Aorta (tissue), 5 donors: ENCODE measurements around the gene SPOCK2. TPM values are rescaled to one million over a fixed set of nuclear protein-coding genes. Genes with fewer than 3 reads are reported as not detected.

ENCODE experiments used
- ATAC-seq: fragments of 200-7000 bp; cut with Tn5 transposase; one replicate; pipeline ENCODE4 v1.9.1; 2022; ENCODE audit warnings: moderate library complexity; ENCODE audit not compliant: low FRiP score
- DNase-seq, 2 donors: peaks; one replicate each; pipeline ENCODE4 v3.0.0-alpha.2; 2020
- H3K27ac ChIP-seq, 2 donors: one replicate each; pipeline ENCODE4 v1.5.1; 2013; ENCODE audit warnings: low read length in 2 of 2, mild to moderate bottlenecking in 2 of 2, moderate library complexity in 2 of 2, control low read depth in 1 of 2, inconsistent platforms in 1 of 2, low read depth in 1 of 2
- H3K27me3 ChIP-seq, 2 donors: one replicate each; pipeline ENCODE4 v1.6.1; 2013; ENCODE audit warnings: control low read depth in 1 of 2, low read length in 1 of 2, mild to moderate bottlenecking in 1 of 2, moderate library complexity in 1 of 2; ENCODE audit not compliant: insufficient read depth in 2 of 2, control insufficient read depth in 1 of 2
- H3K36me3 ChIP-seq, 2 donors: one replicate each; pipeline ENCODE4 v1.6.1; 2013; ENCODE audit warnings: control low read depth in 1 of 2, low read length in 1 of 2, mild to moderate bottlenecking in 1 of 2; ENCODE audit not compliant: insufficient read depth in 2 of 2, control insufficient read depth in 1 of 2
- H3K4me1 ChIP-seq, 2 donors: one replicate each; pipeline ENCODE4 v1.6.1; 2013; ENCODE audit warnings: low read length in 2 of 2, control low read depth in 1 of 2, mild to moderate bottlenecking in 1 of 2, moderate library complexity in 1 of 2; ENCODE audit not compliant: insufficient read depth in 2 of 2, control insufficient read depth in 1 of 2
- H3K4me3 ChIP-seq, 2 donors: one replicate each; pipeline ENCODE4 v1.5.1; 2013; ENCODE audit warnings: low read length in 2 of 2, control low read depth in 1 of 2, mild to moderate bottlenecking in 1 of 2
- H3K9me3 ChIP-seq: one replicate; pipeline ENCODE4 v1.6.1; 2013; ENCODE audit warnings: mild to moderate bottlenecking, low read length; ENCODE audit not compliant: control insufficient read depth
- WGBS, 2 donors: extraction: QIAGEN DNeasy Blood & Tissue Kit; methylation state at CpG; one replicate each; pipeline ENCODE4 v1.1.7; 2013; 5-methylcytosine and 5-hydroxymethylcytosine counted together
- intact Hi-C, 2 donors: fragments of 100-400 bp; cut with DNase I; formaldehyde crosslinking; loops; one replicate each; pipeline versions ENCODE4 v1.14.2 to v1.15.0; 2022
- polyA plus RNA-seq, 2 donors: library from polyadenylated mRNA; stranded (reverse); fragments of 200-250 nt; gene quantifications; one replicate each; pipeline ENCODE4 v1.2.3, GENCODE V29; 2013
- total RNA-seq, 2 donors: library from RNA; stranded (reverse); fragmentation: NEBNext Ultra II Directional; extraction: Animal tissue kit (Norgen Biotek cat#: 25700); gene quantifications; one replicate each; pipeline ENCODE4 v1.2.1, GENCODE V29; 2021
- donor health status: healthy with polysubstance abuse.
- donor health status: Bipolar disorder and iron deficiency.
- donor health status: DM: no; HTN: no; CAD: no.
- donor health status: DM: no; HTN: no; CAD: no.
- donor health status: DM: yes; HTN: yes; CAD: no.

SPOCK2 gene
- total and polyA plus RNA-seq, 4 donors: 1.8 to 7.3 (median 3.2) TPM

DNA sequence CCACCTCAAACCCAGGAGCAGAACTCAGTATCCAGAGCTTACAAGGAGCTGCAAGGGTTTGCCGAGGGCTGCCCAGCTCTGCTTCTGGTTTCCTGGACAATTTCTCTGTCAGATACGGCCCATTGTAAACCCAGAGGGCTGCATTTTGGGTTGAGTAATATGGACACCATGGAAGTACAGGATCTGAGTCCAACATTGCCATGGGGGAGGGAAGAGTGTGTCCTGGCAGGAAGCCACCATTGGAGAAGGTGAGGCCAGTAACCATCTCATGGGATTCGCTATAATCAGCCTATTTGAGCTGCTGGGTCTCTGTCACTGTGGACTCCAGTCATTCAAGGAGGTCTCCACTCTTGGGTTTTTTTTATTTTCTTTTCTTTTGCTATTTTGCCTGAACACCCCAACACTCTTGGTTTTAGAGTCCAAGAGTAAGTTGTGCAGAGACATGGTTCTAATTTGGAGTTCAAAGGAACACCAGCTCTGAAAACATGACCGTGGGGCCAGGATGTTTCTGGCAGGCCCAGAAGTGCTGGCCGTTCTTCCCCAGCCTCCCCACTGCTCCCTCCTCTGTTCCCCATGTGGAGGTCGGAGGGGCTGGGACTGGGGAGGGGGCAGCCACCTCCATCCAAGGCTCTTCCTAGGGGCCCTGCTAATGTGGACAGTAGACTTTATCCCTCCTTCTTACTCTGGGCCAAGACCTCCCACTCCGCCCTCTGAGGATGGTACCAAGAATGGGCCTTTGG is 77.9 kb downstream of the SPOCK2 start:
- 42 to 56% methylated on average over 7 of the region's 7 CpGs for WGBS, 2 donors
- H3K4me3 ChIP-seq: no peak overlapping the region
- intact Hi-C loops: no loop called here

DNA sequence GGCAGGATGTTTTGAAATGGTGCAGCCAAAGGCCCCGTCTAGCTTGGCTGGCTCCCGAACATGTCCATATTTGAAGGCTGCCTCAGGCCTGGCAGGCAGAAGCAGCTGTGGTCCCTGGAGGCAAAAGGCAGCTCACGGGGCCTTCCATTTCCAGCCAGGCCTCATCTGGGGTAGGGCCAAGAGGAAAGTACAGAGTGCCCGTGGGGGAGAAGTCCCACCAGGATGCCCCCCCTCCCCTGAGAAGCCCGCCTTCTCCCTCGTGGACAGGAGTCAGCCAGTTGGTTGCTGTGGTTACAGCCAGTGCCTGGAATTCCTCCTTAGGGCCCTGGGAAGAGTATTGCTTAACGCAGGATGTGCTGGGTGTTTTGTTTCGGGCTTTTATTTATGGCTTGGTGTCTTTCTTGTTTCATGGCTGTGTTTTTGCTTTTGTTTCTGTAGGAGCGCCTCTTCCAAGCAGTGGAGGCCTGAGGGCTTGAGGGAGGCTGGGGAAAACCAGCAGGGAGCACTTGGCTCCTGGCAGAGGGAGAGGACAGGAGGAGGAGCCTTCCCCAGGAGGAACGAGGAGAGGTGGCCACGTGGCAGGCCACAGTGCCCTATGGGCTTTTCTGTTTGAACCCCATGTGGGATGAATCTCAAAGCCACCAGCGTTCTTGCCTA is 78.8 kb downstream of the SPOCK2 start:
- Histone ChIP-seq H3K9me3 (no peaks in the 10 kb centered on the region), H3K4me3 (no peak overlapping the region), H3K27me3 (no peaks in the 10 kb centered on the region), H3K36me3 (peaks cover 0 to 6% of the 10 kb centered on the region in 2 donors), H3K4me1 (peaks cover 0 to 4% of the 10 kb centered on the region in 2 donors), H3K27ac (peak overlapping the region; percentile 43 to 85)
- DNase-seq: peak; percentile 96 to 97
- intact Hi-C loops: loop anchor here (2.0 to 5.0 kb wide), 2 partner anchors 45 to 47 kb away; partner anchors contain the start of gene CHST3 (in 2 of the 2)
- ATAC-seq: peak; percentile 94
- 2 to 6% methylated on average over 11 to 12 of the region's 12 CpGs for WGBS, 2 donors

More for the DNA sequence above, 77.9 kb downstream of the SPOCK2 start:
- peak; percentile 16 for ATAC-seq
- DNase-seq: no peak
- Histone ChIP-seq H3K27ac (peak overlapping the region; percentile 43 to 85), H3K9me3 (no peaks in the 10 kb centered on the region), H3K4me1 (peaks cover 0 to 4% of the 10 kb centered on the region in 2 donors), H3K36me3 (peaks cover 0 to 6% of the 10 kb centered on the region in 2 donors), H3K27me3 (no peaks in the 10 kb centered on the region)

DNA sequence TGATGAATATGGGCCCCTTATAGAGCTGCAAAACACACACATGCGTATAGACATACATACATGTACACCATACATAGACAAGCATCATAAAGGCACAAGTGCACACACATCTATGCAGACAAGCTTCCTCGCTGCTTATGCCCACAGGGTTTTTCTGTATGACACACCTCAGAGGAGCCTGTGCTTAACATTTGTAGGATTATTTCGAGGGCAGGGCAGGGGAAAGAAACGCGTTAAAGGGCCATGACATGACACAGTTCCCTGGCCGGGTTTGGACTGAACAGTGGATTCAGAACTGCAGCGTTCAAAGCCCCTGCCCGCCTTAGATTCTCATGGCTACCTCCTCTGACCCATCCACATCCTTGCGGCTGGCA is 79.3 kb downstream of the SPOCK2 start:
- intact Hi-C loops: loop anchor here (2.0 to 5.0 kb wide), 2 partner anchors 44 to 47 kb away; partner anchors contain the start of gene CHST3 (in 2 of the 2)
- no peak overlapping the region for H3K4me3 ChIP-seq

More for the DNA sequence above, 79.3 kb downstream of the SPOCK2 start:
- H3K27me3 ChIP-seq: no peaks in the 10 kb centered on the region
- DNase-seq (no peak), ATAC-seq (no peak)
- peaks cover 0 to 6% of the 10 kb centered on the region in 2 donors for H3K36me3 ChIP-seq
- WGBS, 2 donors: 8 to 9% methylated on average over 9 of the region's 9 CpGs
- H3K9me3 ChIP-seq: no peaks in the 10 kb centered on the region
- H3K27ac ChIP-seq: peak overlapping the region; percentile 46 to 74
- peaks cover 0 to 4% of the 10 kb centered on the region in 2 donors for H3K4me1 ChIP-seq

Other genes starting within 250 kb of the SPOCK2 start
- 1,000 to 10,000 TPM in 1 of 2 donors, 100 to 1,000 TPM in 1; 995 to 1,176 TPM for gene PSAP, start 237.3 kb downstream of the SPOCK2 start, total RNA-seq
- gene PSAP, start 237.3 kb downstream of the SPOCK2 start, polyA plus RNA-seq: 1,000 to 10,000 TPM in 1 of 2 donors, 100 to 1,000 TPM in 1; 698 to 1,028 TPM
- 10 to 100 TPM; 30.5 to 47.9 TPM for gene CHST3, start 124.2 kb downstream of the SPOCK2 start, total RNA-seq
- 1 to 10 TPM; 4.1 to 8.6 TPM for gene CHST3, start 124.2 kb downstream of the SPOCK2 start, polyA plus RNA-seq
- gene ANAPC16, start 127.5 kb upstream of the SPOCK2 start, total RNA-seq: 10 to 100 TPM; 70.7 to 75.7 TPM
- 100 to 1,000 TPM; 165 to 281 TPM for gene ANAPC16, start 127.5 kb upstream of the SPOCK2 start, polyA plus RNA-seq
- gene ASCC1, start 127.7 kb upstream of the SPOCK2 start, total RNA-seq: 10 to 100 TPM; 23.3 to 32.3 TPM
- 10 to 100 TPM; 19.7 to 22.3 TPM for gene ASCC1, start 127.7 kb upstream of the SPOCK2 start, polyA plus RNA-seq
- 100 to 1,000 TPM; 104 to 126 TPM for gene DDIT4, start 185.4 kb upstream of the SPOCK2 start, total RNA-seq
- 10 to 100 TPM; 55.9 to 96.5 TPM for gene DDIT4, start 185.4 kb upstream of the SPOCK2 start, polyA plus RNA-seq